HL-60 (cell line): ENCODE data around the gene RSAD2.

ENCODE experiments used
- GABPA ChIP-seq: IDR thresholded peaks from 2 replicates; pipeline ENCODE4 v1.6.1; 2012; ENCODE audit warnings: low read depth
- POLR2AphosphoS5 ChIP-seq: IDR thresholded peaks from 2 replicates; pipeline ENCODE4 v1.6.1; 2012; ENCODE audit warnings: low read depth
- SPI1 ChIP-seq: IDR thresholded peaks from 2 replicates; pipeline ENCODE4 v1.6.1; 2012; ENCODE audit warnings: low read depth, mild to moderate bottlenecking, borderline replicate concordance
- TF ChIP-seq, protein P1 (sequence below): IDR thresholded peaks from one replicate; pipeline ENCODE4 v1.5.1; 2011; ENCODE audit warnings: low read length, control low read depth, inconsistent platforms; ENCODE audit not compliant: insufficient read depth
- TF ChIP-seq, protein P2 (sequence below): IDR thresholded peaks from 2 replicates; pipeline ENCODE4 v1.6.1; 2012; ENCODE audit warnings: low read depth; ENCODE audit not compliant: insufficient replicate concordance

GRCh38 chr2:6863792-6864191, 13.8 kb upstream of the RSAD2 start:
- TF ChIP-seq, protein P1, sequence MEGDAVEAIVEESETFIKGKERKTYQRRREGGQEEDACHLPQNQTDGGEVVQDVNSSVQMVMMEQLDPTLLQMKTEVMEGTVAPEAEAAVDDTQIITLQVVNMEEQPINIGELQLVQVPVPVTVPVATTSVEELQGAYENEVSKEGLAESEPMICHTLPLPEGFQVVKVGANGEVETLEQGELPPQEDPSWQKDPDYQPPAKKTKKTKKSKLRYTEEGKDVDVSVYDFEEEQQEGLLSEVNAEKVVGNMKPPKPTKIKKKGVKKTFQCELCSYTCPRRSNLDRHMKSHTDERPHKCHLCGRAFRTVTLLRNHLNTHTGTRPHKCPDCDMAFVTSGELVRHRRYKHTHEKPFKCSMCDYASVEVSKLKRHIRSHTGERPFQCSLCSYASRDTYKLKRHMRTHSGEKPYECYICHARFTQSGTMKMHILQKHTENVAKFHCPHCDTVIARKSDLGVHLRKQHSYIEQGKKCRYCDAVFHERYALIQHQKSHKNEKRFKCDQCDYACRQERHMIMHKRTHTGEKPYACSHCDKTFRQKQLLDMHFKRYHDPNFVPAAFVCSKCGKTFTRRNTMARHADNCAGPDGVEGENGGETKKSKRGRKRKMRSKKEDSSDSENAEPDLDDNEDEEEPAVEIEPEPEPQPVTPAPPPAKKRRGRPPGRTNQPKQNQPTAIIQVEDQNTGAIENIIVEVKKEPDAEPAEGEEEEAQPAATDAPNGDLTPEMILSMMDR: no peak
- TF ChIP-seq, protein P2, sequence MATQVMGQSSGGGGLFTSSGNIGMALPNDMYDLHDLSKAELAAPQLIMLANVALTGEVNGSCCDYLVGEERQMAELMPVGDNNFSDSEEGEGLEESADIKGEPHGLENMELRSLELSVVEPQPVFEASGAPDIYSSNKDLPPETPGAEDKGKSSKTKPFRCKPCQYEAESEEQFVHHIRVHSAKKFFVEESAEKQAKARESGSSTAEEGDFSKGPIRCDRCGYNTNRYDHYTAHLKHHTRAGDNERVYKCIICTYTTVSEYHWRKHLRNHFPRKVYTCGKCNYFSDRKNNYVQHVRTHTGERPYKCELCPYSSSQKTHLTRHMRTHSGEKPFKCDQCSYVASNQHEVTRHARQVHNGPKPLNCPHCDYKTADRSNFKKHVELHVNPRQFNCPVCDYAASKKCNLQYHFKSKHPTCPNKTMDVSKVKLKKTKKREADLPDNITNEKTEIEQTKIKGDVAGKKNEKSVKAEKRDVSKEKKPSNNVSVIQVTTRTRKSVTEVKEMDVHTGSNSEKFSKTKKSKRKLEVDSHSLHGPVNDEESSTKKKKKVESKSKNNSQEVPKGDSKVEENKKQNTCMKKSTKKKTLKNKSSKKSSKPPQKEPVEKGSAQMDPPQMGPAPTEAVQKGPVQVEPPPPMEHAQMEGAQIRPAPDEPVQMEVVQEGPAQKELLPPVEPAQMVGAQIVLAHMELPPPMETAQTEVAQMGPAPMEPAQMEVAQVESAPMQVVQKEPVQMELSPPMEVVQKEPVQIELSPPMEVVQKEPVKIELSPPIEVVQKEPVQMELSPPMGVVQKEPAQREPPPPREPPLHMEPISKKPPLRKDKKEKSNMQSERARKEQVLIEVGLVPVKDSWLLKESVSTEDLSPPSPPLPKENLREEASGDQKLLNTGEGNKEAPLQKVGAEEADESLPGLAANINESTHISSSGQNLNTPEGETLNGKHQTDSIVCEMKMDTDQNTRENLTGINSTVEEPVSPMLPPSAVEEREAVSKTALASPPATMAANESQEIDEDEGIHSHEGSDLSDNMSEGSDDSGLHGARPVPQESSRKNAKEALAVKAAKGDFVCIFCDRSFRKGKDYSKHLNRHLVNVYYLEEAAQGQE: no peak
- TF ChIP-seq POLR2AphosphoS5: no peak
- TF ChIP-seq GABPA: no peak
- TF ChIP-seq SPI1: no peak
